ENCODE measurements around the gene CFAP20.

Gene CFAP20
- total RNA-seq = 26.2 to 29.3 reads per million in 2 donors

DNA sequence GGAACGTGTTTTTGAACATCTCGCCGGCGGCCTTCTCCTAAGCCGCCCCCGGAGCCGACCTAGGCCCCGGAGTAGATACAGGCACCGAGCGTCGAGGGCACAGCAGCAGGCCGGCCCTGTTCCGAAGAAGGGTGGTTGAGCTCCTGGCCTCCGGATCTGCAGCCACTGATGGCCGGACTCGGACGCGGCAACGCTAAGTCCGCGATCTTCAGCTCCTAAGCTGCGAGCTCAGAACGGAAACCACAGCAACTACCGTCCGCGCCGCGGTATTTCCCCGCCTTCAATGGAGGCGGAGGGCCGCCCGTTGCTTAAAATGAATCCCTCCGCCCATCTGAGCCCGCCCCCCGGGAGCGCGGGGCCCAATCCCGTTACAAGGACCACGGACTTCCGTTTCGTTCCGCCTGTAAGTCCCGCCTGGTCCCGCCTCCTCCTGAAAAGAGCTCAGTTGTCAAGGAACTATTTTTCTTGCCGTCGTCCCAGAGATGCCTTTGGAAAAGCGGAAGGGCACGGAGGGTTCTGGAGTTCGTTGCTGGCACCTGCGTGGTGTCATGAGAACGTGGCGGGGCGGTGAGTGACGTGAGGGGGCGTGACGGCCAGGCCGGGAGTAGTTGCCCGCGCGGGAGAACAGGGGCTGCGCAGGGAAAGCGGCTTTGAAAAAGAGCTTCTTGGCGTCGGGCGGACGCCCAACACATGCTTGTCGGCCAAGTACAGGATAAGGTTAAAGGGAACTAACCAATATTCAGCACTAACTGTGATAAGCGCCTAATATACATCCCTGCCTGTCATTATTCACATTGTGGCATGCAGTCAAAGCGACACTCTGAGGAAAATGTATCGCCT, at the start of gene CFAP20:
CFAP20 (minus strand) TSS at position 285 of the 840 bp plus-strand sequence; CDS start at position 19, 266 bp downstream.
- DNase-seq = peak; percentile 81

DNA sequence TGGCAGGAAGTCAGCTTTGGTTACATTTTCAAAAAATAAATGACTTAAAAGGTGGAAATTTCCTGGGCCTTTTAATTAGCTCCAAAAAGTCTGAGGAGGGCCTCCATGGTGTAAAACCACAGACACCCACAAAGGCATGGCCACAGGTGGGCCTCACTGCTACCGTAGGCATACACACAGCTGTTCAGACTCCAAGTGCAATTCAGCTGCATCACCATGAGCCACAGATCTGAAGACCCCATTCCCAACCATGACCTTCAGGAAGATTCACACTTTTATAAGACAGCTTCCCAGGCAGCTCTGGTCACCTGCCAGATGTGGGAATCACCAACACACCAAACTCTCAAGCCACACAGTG, 48.2 kb upstream of the CFAP20 start:
- DNase-seq = no peak

DNA sequence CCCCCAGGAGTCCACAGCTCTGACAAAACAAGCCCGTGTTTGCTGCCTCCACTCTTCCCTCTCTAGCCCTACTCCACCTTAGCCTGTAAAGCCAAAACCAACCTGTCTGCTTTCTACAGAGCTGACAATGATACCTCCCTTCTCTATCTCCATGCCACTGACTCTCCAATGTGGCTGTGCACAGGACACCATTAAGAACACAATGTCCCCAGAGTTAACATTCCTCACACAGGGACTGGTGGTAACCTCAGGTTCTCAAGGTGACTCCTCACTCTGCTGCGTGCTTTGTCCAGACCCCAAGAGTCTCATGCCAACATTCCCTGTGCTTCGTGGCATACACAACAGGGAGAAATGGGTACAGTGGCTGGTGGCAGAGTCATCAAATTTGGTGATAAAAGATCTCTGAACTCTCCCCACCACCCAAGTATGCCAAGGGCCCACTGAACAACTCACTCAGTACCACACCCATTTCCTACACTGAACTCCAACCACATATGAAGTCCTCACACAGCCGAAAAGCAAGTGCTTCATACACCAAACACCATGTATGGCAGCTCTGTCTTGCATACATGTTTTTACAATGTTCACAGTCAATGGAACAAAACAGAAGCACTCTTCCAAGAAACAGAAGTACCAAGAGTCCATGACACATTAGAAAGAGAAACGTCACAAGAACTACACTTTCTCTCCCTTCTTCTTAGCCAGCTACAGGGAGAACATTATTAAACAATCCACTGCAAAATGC, 47.6 kb upstream of the CFAP20 start:
- DNase-seq = no peak

GRCh38 chr16:58170223-58170622, 41.0 kb upstream of the CFAP20 start:
- no peak for DNase-seq

GRCh38 chr16:58160855-58161254, 31.7 kb upstream of the CFAP20 start:
- DNase-seq = no peak

DNA sequence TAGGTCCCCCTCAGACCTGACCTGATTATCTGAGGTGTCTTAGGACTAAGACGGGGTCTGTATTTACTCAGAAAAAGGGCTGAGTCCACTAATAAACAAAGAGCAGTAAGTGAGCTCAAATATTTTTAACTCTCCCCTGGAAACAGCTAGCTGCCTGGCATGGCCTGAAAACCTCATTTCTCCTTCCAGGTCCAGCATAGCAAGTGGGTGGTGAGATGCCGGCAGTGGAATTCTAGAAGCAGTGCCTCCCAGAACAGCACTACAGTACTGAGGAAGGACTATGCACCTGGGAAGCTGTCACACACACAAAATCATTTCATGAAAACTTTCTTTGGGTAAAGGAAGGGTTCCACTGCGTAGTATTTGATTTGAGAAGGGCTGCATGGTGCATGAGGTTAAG, 29.5 kb upstream of the CFAP20 start:
- DNase-seq = no peak

- no peak for DNase-seq
Observed at GRCh38 chr16:58157951-58158540, 28.9 kb upstream of the CFAP20 start.

GRCh38 chr16:58157239-58157638, 28.1 kb upstream of the CFAP20 start:
- DNase-seq = no peak

DNA sequence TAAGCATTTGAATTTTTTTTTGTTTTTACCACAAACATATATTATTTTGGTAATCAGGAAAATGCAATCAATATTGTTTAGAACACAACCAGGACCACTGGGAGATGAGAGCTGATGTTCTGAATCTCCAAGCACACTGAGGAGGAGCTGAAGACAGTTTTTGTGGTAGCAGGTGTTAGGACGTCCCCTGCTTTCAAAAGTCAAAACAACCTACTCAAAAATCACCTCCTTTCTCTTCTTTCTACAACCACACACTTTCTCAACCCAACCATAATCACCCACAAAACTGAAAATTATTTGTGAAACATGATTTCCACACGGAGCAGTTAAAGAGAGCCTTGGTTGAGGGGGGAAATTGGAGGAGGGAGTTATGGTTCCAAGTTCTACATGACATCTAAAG, 26.7 kb upstream of the CFAP20 start:
- DNase-seq = no peak

DNA sequence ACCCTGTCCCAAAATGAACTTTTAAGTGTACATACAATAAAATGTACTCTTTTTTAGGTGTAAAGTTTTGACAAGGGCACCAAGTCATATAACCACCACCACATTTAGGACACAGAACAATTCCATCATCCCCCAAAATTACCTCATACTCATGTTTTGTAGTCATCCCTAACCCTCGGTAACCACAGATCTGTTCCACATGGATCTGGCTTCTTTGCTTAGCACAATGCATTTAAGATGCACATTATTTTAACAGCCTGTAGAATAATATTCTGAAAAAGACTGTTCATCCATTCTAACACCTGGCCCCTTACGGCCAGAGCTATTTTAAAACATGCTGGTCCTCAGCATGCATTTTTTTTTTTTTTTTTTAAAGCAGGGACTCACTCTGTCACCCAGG, 25.2 kb upstream of the CFAP20 start:
- no peak for DNase-seq

GRCh38 chr16:58152246-58152868, 23.2 kb upstream of the CFAP20 start:
- no peak for DNase-seq

- DNase-seq = no peak
Observed at GRCh38 chr16:58148526-58148925, 19.3 kb upstream of the CFAP20 start.

DNA sequence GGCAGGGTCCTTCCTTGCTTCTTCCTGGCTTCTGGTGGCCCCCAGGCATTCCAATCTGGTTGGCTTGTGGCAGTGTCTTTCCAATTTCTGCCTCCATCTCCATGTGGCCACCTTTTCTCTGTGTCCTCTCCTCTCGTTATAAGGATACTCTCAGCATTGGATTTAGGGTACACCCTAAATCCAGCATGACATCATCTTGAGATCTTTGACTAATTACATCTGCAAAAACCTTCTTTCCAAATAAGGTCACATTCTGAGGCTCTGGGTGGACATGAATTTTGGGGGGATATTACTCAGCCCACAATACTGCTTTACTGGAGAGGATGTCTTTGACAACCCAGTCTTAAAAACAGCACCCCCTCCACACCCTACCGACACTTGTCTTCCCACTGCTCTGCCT, 18.9 kb upstream of the CFAP20 start:
- DNase-seq = no peak

DNA sequence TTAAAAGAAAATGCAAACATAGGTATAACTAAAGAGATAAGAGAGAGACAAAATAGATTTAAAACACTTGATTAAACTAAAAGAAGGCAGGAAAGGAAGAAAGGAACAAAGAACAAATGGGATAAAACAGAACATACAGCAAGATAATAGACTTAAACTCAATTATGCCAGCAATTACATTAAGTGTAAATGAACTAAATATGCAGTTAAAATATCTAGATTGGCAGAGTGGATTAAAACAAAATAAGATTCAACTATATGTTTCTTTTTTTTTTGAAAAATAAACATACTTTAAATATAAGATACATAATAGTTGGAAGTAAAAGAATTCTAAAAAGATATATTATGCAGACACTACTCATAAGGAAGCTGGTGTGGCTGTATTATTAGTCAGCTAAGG, 9.7 kb upstream of the CFAP20 start:
- DNase-seq = no peak

GRCh38 chr16:58137581-58137980, 8.4 kb upstream of the CFAP20 start:
- DNase-seq = no peak

- peak; percentile 28 for DNase-seq
Observed at GRCh38 chr16:58128711-58129096, 477 bp downstream of the CFAP20 start.

DNA sequence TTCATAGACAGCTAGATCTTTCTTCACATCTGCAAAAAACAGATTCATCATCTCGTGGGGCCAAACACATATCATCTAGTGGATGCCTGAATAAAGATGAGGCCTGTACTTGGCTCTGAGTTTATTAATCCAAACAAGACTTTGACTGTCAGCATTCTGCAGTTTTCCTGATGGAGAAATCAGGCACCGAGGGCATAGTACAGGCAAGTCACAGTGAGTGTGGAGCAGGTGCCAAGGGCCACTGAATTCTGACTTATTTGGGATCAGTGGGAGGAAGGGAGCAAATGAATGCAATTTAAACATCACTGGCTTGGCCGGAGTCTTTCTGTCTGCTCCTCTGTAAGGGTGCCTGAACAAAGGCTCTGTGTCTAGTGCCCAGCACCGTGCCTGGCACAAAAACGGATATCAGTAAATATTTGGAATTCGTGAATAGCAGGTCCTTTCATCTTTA, 975 bp downstream of the CFAP20 start:
- DNase-seq = no peak

DNA sequence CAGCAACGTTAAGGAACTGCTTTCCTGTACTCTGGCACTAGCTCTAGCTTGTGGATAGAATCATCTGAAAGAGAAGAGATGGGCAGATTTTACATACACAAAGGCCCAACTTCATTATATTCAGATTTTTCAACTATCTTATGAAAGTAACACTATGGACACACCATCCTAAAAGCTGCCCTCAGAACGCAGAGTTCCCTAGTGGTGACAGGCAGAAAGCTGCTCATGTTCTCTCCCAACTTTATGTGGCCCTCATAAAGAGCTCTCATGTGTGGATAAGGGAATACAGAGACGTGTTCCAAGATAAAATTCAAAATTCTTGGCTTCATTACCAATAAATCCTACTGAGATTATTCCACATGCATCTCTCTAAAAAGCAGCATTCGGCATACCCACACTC, 1.5 kb downstream of the CFAP20 start:
- DNase-seq = no peak

- no peak for DNase-seq
Observed at GRCh38 chr16:58127033-58127556, 2.1 kb downstream of the CFAP20 start.

- DNase-seq = no peak
Observed at GRCh38 chr16:58126451-58126961, 2.7 kb downstream of the CFAP20 start.

- no peak for DNase-seq
Observed at GRCh38 chr16:58125781-58126335, 3.3 kb downstream of the CFAP20 start.

DNA sequence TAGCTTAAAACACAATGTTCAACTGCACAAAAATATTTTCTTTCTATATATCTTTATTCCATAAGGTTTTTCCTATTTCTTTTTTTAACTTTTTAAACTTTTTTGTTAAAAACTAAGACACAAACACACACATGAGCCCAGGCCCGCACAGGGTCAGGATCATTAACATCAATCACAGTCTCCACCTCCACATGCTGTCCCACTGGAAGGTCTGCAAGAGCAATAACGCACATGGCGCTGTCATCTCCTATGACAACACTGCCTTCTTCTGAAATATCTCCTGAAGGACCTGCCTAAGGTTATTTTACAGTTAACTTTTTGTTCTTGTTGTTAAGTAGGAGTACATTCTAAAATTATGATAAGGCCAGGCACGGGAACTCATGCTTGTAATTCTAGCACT, 4.1 kb downstream of the CFAP20 start:
- no peak for DNase-seq

DNA sequence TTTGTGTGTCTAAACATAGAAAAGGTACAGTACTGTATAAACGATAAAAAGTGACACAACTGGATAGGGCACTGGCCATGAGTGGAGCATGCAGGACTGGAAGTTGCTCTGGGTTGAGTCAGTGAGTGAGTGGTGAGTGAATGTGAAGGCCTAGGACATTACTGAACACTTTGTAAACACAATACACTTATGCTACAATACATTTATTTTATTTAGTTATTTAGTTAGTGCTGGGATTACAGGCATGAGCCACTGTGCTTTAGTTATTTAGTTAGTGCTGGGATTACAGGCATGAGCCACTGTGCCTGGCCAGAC, 4.6 kb downstream of the CFAP20 start:
- no peak for DNase-seq
